Gastrocnemius medialis (tissue), 4 donors: ENCODE data around the gene CDC34. TPM values are rescaled to one million over a fixed set of nuclear protein-coding genes. Genes with fewer than 3 reads are reported as not detected.

ENCODE experiments used
- ATAC-seq, 2 donors: fragments of 150-250 bp; one replicate each; pipeline ENCODE4 v1.9.1; 2016
- DNase-seq, 2 donors: peaks; one replicate each; pipeline ENCODE4 v3.0.0-alpha.2; 2019
- H3K27ac ChIP-seq, 4 donors: fragments of 200-600 bp; sonication (generic); 1 replicate in 1 of 4; 2 replicates in 3 of 4; pipeline ENCODE4 v1.5.1; 2016 to 2018; ENCODE audit warnings: mild to moderate bottlenecking in 2 of 4, moderate library complexity in 1 of 4
- H3K27me3 ChIP-seq, 3 donors: fragments of 200-600 bp; sonication (generic) in 2 of 3; 1 replicate in 1 of 3; 2 replicates in 2 of 3; pipeline versions ENCODE4 v1.5.1 to v1.6.0; 2016 to 2019; ENCODE audit warnings: mild to moderate bottlenecking in 1 of 3, moderate library complexity in 1 of 3
- H3K36me3 ChIP-seq, 2 donors: fragments of 200-600 bp; sonication (generic) in 1 of 2; one replicate each; pipeline ENCODE4 v1.5.1; 2017 to 2018
- H3K4me1 ChIP-seq, 2 donors: fragments of 200-600 bp; sonication (generic) in 1 of 2; one replicate each; pipeline ENCODE4 v1.5.1; 2016 to 2017; ENCODE audit warnings: mild to moderate bottlenecking in 2 of 2
- H3K4me3 ChIP-seq, 4 donors: fragments of 200-600 bp; sonication (generic) in 3 of 4; 1 replicate in 1 of 4; 2 replicates in 3 of 4; pipeline ENCODE4 v1.5.1; 2016 to 2019; ENCODE audit warnings: mild to moderate bottlenecking in 2 of 4
- H3K9me3 ChIP-seq, 3 donors: fragments of 200-600 bp; sonication (generic) in 2 of 3; 1 replicate in 1 of 3; 2 replicates in 2 of 3; pipeline ENCODE4 v1.5.1; 2016 to 2019
- CTCF ChIP-seq, 5 experiments: fragments of 450-650 bp in 3 of 5; fragments of 200-600 bp in 2 of 5; sonication (generic) in 2 of 5; IDR thresholded peaks in 4 of 5; conservative IDR thresholded peaks in 1 of 5; 1 replicate in 4 of 5; 2 replicates in 1 of 5; pipeline ENCODE4 v1.5.1; 2016 to 2019; ENCODE audit warnings: antibody characterized with exemption in 5 of 5, mild to moderate bottlenecking in 3 of 5, moderate library complexity in 3 of 5
- POLR2A ChIP-seq, 2 donors: fragments of 450-650 bp; IDR thresholded peaks; one replicate each; pipeline ENCODE4 v1.6.1; 2017; ENCODE audit warnings: antibody characterized with exemption in 2 of 2, mild to moderate bottlenecking in 2 of 2, moderate library complexity in 2 of 2
- in situ Hi-C, 4 donors: fragments of 200-750 bp; cut with MboI; loops; one replicate each; pipeline versions ENCODE4 v1.15.0 to v1.8.0; 2017; ENCODE audit warnings: low sequenced_read_pairs in 4 of 4
- intact Hi-C: fragments of 100-400 bp; cut with DNase I; formaldehyde crosslinking; loops from one replicate; pipeline ENCODE4 v1.15.1; 2023; ENCODE audit warnings: low total_unique reads
- total RNA-seq, 4 donors: library from RNA; depleted of rRNA; stranded (reverse); fragments of >200 nt; gene quantifications; one replicate each; pipeline versions ENCODE4 v1.1.0 to v1.2.3, GENCODE V29; 2016

Gene CDC34
- total RNA-seq, 4 donors from 2014 or later: 99.0 to 174 (median 138) TPM

- Histone ChIP-seq H3K27me3 (peaks cover 10 to 21% (median 14%) of the 10 kb centered on the region in 3 donors), H3K9me3 (no peaks in the 10 kb centered on the region), H3K4me3 (no peak overlapping the region), H3K27ac (no peak overlapping the region), H3K4me1 (peaks cover under 1 to 6% of the 10 kb centered on the region in 2 donors), H3K36me3 (no peaks in the 10 kb centered on the region)
- intact Hi-C loops (no loop called here), in situ Hi-C loops (no loop called here)
- DNase-seq: no peak
- TF ChIP-seq POLR2A (IDR thresholded peaks at IDR 0.05) (no peak), CTCF (IDR thresholded peaks at IDR 0.05 in 4 of 5, conservative IDR thresholded peaks at IDR 0.05 in 1 of 5) (no peak)
- no peak for ATAC-seq
Measured at GRCh38 chr19:484494-484893, 47.1 kb upstream of the CDC34 start.

GRCh38 chr19:485077-485476, 46.5 kb upstream of the CDC34 start:
- Histone ChIP-seq H3K27me3 (peaks cover 10 to 21% (median 14%) of the 10 kb centered on the region in 3 donors), H3K36me3 (no peaks in the 10 kb centered on the region), H3K9me3 (no peaks in the 10 kb centered on the region), H3K4me1 (peaks cover 6 to 7% of the 10 kb centered on the region in 2 donors), H3K4me3 (no peak overlapping the region), H3K27ac (no peak overlapping the region)
- intact Hi-C loops: loop anchor here (5.0 kb wide), 1 partner anchor 87 kb away; the partner anchor contains the start of gene BSG
- ATAC-seq (no peak), DNase-seq (no peak)
- in situ Hi-C loops: no loop called here
- TF ChIP-seq CTCF (IDR thresholded peaks at IDR 0.05 in 4 of 5, conservative IDR thresholded peaks at IDR 0.05 in 1 of 5): no peak
- no peak for TF ChIP-seq POLR2A (IDR thresholded peaks at IDR 0.05)

- no peak overlapping the region for H3K4me3 ChIP-seq
- peaks cover 6 to 7% of the 10 kb centered on the region in 2 donors for H3K4me1 ChIP-seq
- H3K9me3 ChIP-seq: no peaks in the 10 kb centered on the region
- intact Hi-C loops (loop anchor here (5.0 kb wide), 1 partner anchor 87 kb away; the partner anchor contains the start of gene BSG), in situ Hi-C loops (no loop called here)
- H3K27ac ChIP-seq: no peak overlapping the region
- DNase-seq: peak; percentile 31 to 74
- H3K27me3 ChIP-seq: peaks cover 10 to 21% (median 14%) of the 10 kb centered on the region in 3 donors
- peak in 1 of 2 donors; percentile 4 for ATAC-seq
- H3K36me3 ChIP-seq: no peaks in the 10 kb centered on the region
- TF ChIP-seq POLR2A (IDR thresholded peaks at IDR 0.05) (no peak), CTCF (IDR thresholded peaks at IDR 0.05 in 4 of 5, conservative IDR thresholded peaks at IDR 0.05 in 1 of 5) (no peak)
Measured at GRCh38 chr19:485583-486236, 45.9 kb upstream of the CDC34 start.

DNA sequence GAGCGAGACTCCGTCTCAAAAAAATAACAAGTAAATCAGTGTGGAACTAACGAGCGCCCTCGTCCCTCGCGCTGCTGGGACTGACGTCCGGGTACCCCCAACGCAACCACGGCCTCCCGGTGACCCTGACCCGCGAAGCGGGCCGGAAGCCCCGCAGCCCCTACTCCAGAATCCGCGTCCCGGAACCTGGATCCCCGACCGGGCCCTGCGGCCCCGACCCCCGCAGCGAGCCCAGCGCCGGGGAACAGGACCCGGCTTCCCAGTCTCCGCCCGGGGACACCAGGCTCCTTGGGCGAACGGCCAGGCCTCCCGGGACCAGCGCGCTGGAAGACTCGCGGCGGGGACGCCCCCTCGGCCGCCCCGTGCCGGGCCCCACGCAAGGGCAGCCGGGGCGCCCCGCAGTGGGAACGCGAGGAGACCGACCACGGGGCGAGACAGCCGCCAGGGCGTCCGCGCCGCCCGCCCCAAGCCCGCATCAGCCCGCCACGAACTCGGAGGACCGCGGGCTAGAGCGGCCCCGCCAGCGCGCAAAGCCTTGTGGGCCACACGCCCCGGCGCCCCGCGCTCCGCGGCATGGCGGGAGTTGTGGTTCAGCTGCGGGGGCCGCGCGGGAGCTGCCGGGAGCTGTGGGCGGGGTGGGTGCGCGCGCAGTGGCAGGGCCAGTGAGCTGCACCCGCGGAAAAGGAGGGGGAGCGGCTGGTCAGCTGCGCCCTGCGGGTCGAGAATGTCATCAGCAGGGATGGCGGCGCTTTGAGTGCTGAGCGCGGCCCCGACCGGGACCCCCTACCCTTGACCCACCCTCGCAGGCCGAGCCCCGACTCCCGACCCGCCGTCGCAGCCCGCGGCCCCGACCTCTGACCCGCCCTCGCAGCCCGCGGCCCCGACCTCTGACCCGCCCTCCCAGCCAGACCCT, 42.8 kb upstream of the CDC34 start:
- ATAC-seq (peak; percentile 92), DNase-seq (peak; percentile 87 to 95)
- H3K27me3 ChIP-seq: peaks cover 10 to 21% (median 14%) of the 10 kb centered on the region in 3 donors
- TF ChIP-seq CTCF (IDR thresholded peaks at IDR 0.05 in 4 of 5, conservative IDR thresholded peaks at IDR 0.05 in 1 of 5) (peak in 1 of 5 experiments; percentile 31), POLR2A (IDR thresholded peaks at IDR 0.05) (peak; percentile 69 to 83)
- peaks cover 6 to 7% of the 10 kb centered on the region in 2 donors for H3K4me1 ChIP-seq
- H3K9me3 ChIP-seq: no peaks in the 10 kb centered on the region
- H3K27ac ChIP-seq: peak overlapping the region; percentile 79 to 94 (median 92)
- intact Hi-C loops: loop anchor here (1.0 to 5.0 kb wide), 3 partner anchors 19 to 84 kb away; partner anchors contain the start of genes BSG, CDC34 and TPGS1
- in situ Hi-C loops: no loop called here
- no peaks in the 10 kb centered on the region for H3K36me3 ChIP-seq
- peak overlapping the region; percentile 76 to 93 (median 84) for H3K4me3 ChIP-seq
